A549 (cell line): ENCODE results near the gene CLRN1. TPM values are rescaled to one million over a fixed set of nuclear protein-coding genes. Genes with fewer than 3 reads are reported as not detected.

Source experiments
- ATAC-seq, 2 experiments: fragments of 200-7000 bp in 1 of 2; fragments of >200 bp in 1 of 2; cut with Nextera tagmentation in 1 of 2; cut with Tn5 transposase in 1 of 2; 3 replicates each; pipeline versions ENCODE4 v1.8.0 to v1.9.1; 2018 to 2020; ENCODE audit warnings: mild to moderate bottlenecking in 1 of 2, moderate library complexity in 1 of 2
- CTCF ChIA-PET: fragments of 300-600 bp; sonication (Branson Sonifier 250); formaldehyde crosslinking; extraction: SDS; loops from one replicate; lab custom pipeline; 2021; ENCODE audit warnings: antibody characterized with exemption, inconsistent platforms; lab: Yijun Ruan, JAX
- POLR2A ChIA-PET: fragments of 350-600 bp; formaldehyde crosslinking; extraction: SDS; loops from one replicate; lab custom pipeline; 2021; ENCODE audit warnings: antibody characterized with exemption, inconsistent platforms; lab: Yijun Ruan, JAX
- DNase-seq, 2 experiments: peaks; one replicate each; pipeline versions ENCODE4 v3.0.0 to v3.0.0-alpha.2; 2011 to 2016; ENCODE audit warnings: low read depth in 1 of 2, low spot score in 1 of 2
- FAIRE-seq: peaks from 2 replicates; lab custom pipeline; 2011; peaks lifted over from hg19 to GRCh38; lab: Jason Lieb, UNC
- H3K27ac ChIP-seq, 2 experiments: fragments of >200 bp; sonication (Bioruptor Twin); formaldehyde crosslinking; 3 replicates each; pipeline ENCODE4 v1.5.1; 2016 to 2017
- H3K4me1 ChIP-seq: fragments of >200 bp; sonication (Bioruptor Twin); formaldehyde crosslinking; 3 replicates; pipeline ENCODE4 v1.6.1; 2016
- H3K4me2 ChIP-seq: fragments of >200 bp; sonication (Bioruptor Twin); formaldehyde crosslinking; 3 replicates; pipeline ENCODE4 v1.6.1; 2016
- H3K4me3 ChIP-seq: fragments of >200 bp; sonication (Bioruptor Twin); formaldehyde crosslinking; 3 replicates; pipeline ENCODE4 v1.5.1; 2016
- H3K9me3 ChIP-seq: fragments of >200 bp; sonication (Bioruptor Twin); formaldehyde crosslinking; 3 replicates; pipeline ENCODE4 v1.6.1; 2016
- BHLHE40 ChIP-seq: IDR thresholded peaks from 2 replicates; pipeline ENCODE4 v1.6.1; 2012; ENCODE audit warnings: low read depth, low read length, inconsistent platforms
- CEBPB ChIP-seq, 2 experiments: fragments of >200 bp in 1 of 2; sonication (Bioruptor Twin) in 1 of 2; formaldehyde crosslinking in 1 of 2; IDR thresholded peaks; 2 replicates each; pipeline ENCODE4 v1.6.1; 2012 to 2016
- FOSB ChIP-seq: fragments of 250-450 bp; sonication (Bioruptor Pico); IDR thresholded peaks from 2 replicates; pipeline ENCODE4 v1.5.0; 2020; ENCODE audit warnings: mild to moderate bottlenecking, moderate library complexity
- FOXS1 ChIP-seq: fragments of 250-450 bp; sonication (Bioruptor Pico); IDR thresholded peaks from 2 replicates; pipeline ENCODE4 v1.5.0; 2020; ENCODE audit warnings: mild to moderate bottlenecking, moderate library complexity
- HEYL ChIP-seq: fragments of 250-450 bp; sonication (Bioruptor Pico); IDR thresholded peaks from 2 replicates; pipeline ENCODE4 v1.8.0; 2021; ENCODE audit warnings: mild to moderate bottlenecking, moderate library complexity
- JUNB ChIP-seq: fragments of >200 bp; sonication (Bioruptor Twin); formaldehyde crosslinking; IDR thresholded peaks from 2 replicates; pipeline ENCODE4 v1.6.1; 2016
- MAZ ChIP-seq: fragments of 150-350 bp; IDR thresholded peaks from 2 replicates; pipeline ENCODE4 v1.6.1; 2014; ENCODE audit warnings: antibody characterized with exemption, low read depth, low read length, borderline replicate concordance
- PHF8 ChIP-seq: fragments of 200-600 bp; sonication (generic); IDR thresholded peaks from 2 replicates; pipeline ENCODE4 v1.6.1; 2016; ENCODE audit warnings: low read depth, mild to moderate bottlenecking, antibody characterized with exemption, moderate library complexity, borderline replicate concordance
- RAD21 ChIP-seq, 2 experiments: fragments of >200 bp in 1 of 2; sonication (Bioruptor Twin) in 1 of 2; formaldehyde crosslinking in 1 of 2; IDR thresholded peaks in 1 of 2; conservative IDR thresholded peaks in 1 of 2; 2 replicates in 1 of 2; 3 replicates in 1 of 2; pipeline ENCODE4 v1.6.1; 2012 to 2018; ENCODE audit warnings: inconsistent platforms in 1 of 2
- RCOR1 ChIP-seq: fragments of 150-350 bp; IDR thresholded peaks from 2 replicates; pipeline ENCODE4 v1.6.1; 2014; ENCODE audit warnings: antibody characterized with exemption, low read length, low read depth
- TFCP2L1 ChIP-seq: fragments of 250-450 bp; sonication (Bioruptor Pico); IDR thresholded peaks from 2 replicates; pipeline ENCODE4 v1.5.0; 2021; ENCODE audit warnings: mild to moderate bottlenecking
- WGBS: methylation state at CpG from one replicate; pipeline ENCODE4 v1.1.6; 2017; ENCODE audit errors: missing lambda C conversion rate; 5-methylcytosine and 5-hydroxymethylcytosine counted together
- polyA plus RNA-seq, 4 experiments: library from polyadenylated mRNA; depleted of rRNA in 3 of 4; stranded (reverse); fragments of >200 nt; fragmentation: RNase III in 1 of 4; extraction: RNeasy Plus Mini Kit Qiagen cat#74134 plus additional on column Dnase treatment in 1 of 4; gene quantifications; 2 replicates in 3 of 4; 3 replicates in 1 of 4; pipeline ENCODE4 v1.2.3, GENCODE V29; 2011 to 2017
- TF ChIP-seq, protein P1 (sequence below): IDR thresholded peaks from 2 replicates; pipeline ENCODE4 v1.6.1; 2012
- TF ChIP-seq, protein P2 (sequence below): fragments of 200-600 bp; sonication (generic); IDR thresholded peaks from 2 replicates; pipeline ENCODE4 v1.6.1; 2016; ENCODE audit warnings: antibody characterized with exemption, mild to moderate bottlenecking, moderate library complexity
- TF ChIP-seq, protein P3 (sequence below): fragments of 250-450 bp; sonication (Bioruptor Pico); IDR thresholded peaks from 2 replicates; pipeline ENCODE4 v1.5.0; 2020; ENCODE audit warnings: low read depth, mild to moderate bottlenecking, moderate library complexity

Gene CLRN1
- polyA plus RNA-seq, 2 of the 4 experiments (the other 2 are of a cell fraction), result not detected

DNA sequence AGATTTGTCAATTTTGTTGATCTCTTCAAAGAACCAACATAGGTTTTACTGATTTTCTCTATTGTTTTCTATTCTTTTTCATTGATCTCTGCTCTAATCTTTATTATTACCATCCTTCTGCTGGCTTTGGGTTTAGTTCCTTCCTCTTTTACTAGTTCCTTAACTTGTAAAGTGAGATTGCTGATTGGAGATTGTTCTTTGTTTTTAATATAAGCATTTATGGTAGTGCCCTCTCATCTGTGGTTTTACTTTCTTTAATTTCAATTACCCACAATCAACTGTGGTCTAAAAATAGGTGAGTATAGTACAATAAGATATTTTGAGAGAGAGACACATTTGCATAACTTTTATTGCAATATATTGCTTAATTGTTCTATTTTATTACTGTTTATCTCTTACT, 13.2 kb upstream of the CLRN1 start (continued):
- TF ChIP-seq RAD21 (conservative IDR thresholded peaks at IDR 0.05 in 1 of 2, IDR thresholded peaks at IDR 0.05 in 1 of 2) (no peak), MAZ (no peak), RCOR1 (no peak)

DNA sequence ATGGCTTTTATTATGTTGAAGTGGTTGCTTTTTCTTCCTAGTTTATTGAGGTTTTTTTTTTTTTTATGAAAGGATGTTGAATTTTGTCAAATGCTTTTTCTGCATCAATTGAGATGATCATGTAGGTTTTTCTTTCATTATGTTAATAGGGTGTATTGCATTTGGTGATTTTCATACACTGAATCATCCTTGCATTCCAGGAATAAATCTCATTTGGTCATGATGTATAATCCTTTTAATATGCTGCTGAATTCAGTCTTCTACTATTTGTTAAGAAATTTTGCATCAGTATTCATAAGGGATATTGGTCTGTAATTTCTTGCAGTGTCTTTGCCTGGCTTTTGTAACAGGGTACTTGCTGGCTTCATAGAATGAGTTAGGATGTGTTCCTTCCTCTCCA, 11.5 kb upstream of the CLRN1 start:
- ATAC-seq (no peak), DNase-seq (no peak), FAIRE-seq (no peak)
- no peaks in the 10 kb centered on the region for H3K9me3 ChIP-seq
- no peak for TF ChIP-seq TFCP2L1 (CRISPR knock-in tag)
- no peak for TF ChIP-seq FOSB
- no peak for TF ChIP-seq JUNB
- TF ChIP-seq HEYL (CRISPR knock-in tag), result no peak
- ChIA-PET CTCF (no interaction called here), POLR2A (no interaction called here)
- no peak overlapping the region for H3K4me3 ChIP-seq
- no peaks in the 10 kb centered on the region for H3K4me1 ChIP-seq
- H3K4me2 ChIP-seq, result no peak overlapping the region
- H3K27ac ChIP-seq, result no peak overlapping the region

DNA sequence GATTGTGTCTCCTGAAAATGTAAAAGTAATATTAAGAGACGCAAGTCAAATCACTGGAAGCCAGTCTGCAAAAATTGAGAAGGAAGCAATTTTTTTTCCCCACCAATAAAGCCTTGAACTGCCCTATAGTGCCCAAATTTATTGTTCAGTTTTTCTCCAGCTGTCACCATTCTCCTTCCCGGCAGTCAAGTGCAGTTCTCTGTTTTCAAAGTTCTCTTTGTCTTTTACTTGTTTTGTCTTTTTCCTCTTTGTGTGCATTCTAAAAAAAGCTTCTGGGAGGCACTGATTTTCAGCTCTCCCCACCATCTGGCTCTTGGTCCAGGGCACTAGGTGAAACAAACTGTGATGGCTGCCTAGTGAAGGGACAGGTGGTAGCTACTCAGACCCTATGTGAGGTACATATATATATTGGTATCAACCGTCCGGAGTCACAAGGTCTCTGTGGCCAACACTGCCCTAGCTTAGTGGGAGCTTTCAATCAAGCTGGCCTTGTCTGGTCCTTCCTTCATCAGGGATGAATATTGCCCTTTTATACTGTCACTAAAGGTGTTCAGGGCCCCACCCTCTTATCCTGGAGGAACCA, 6.1 kb upstream of the CLRN1 start:
- WGBS, result 69% methylated on average over 4 of the region's 4 CpGs
- Histone ChIP-seq H3K9me3 (no peaks in the 10 kb centered on the region), H3K27ac (no peak overlapping the region), H3K4me1 (no peaks in the 10 kb centered on the region), H3K4me3 (no peak overlapping the region), H3K4me2 (no peak overlapping the region)
- no peak for DNase-seq
- FAIRE-seq, result no peak
- POLR2A ChIA-PET, result interaction anchor here (0.7 kb wide), 1 partner anchor 78 kb away, joined by 4 read pairs; no protein-coding TSS in a partner anchor
- CTCF ChIA-PET, result interaction anchor here (1.1 to 1.3 kb wide), 3 partner anchors 11 to 24 kb away, joined by 3 read pairs; no protein-coding TSS in a partner anchor
- ATAC-seq, result no peak
- no peak for TF ChIP-seq JUNB

DNA sequence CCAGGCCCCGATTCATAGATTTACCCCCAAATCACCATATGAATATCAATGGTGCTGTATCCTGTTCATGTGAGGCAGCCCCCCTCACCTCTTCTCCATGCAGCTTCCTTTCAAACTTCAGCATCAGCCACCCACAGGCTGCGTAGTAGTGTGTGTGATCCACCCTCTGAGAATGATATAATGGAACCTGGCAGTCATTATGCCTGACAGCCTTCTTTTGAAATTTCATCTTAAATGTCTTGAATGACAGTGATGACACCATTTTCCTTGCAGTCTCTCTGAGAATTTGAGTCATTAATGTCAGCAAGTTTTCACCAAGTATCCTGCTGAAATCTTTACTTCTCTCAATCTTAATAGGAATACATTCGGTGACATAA, 3.5 kb upstream of the CLRN1 start:
- WGBS, result 39% methylated on average over 3 of the region's 3 CpGs
- Histone ChIP-seq H3K4me2 (no peak overlapping the region), H3K4me3 (no peak overlapping the region), H3K4me1 (no peaks in the 10 kb centered on the region; the same call in 2 of the 3 replicates), H3K27ac (no peak overlapping the region), H3K9me3 (no peaks in the 10 kb centered on the region)
- DNase-seq (no peak), FAIRE-seq (no peak), ATAC-seq (no peak)
- no peak for TF ChIP-seq BHLHE40
- TF ChIP-seq, protein P1, sequence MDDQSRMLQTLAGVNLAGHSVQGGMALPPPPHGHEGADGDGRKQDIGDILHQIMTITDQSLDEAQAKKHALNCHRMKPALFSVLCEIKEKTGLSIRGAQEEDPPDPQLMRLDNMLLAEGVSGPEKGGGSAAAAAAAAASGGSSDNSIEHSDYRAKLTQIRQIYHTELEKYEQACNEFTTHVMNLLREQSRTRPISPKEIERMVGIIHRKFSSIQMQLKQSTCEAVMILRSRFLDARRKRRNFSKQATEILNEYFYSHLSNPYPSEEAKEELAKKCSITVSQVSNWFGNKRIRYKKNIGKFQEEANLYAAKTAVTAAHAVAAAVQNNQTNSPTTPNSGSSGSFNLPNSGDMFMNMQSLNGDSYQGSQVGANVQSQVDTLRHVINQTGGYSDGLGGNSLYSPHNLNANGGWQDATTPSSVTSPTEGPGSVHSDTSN, result no peak
- TF ChIP-seq, protein P2, sequence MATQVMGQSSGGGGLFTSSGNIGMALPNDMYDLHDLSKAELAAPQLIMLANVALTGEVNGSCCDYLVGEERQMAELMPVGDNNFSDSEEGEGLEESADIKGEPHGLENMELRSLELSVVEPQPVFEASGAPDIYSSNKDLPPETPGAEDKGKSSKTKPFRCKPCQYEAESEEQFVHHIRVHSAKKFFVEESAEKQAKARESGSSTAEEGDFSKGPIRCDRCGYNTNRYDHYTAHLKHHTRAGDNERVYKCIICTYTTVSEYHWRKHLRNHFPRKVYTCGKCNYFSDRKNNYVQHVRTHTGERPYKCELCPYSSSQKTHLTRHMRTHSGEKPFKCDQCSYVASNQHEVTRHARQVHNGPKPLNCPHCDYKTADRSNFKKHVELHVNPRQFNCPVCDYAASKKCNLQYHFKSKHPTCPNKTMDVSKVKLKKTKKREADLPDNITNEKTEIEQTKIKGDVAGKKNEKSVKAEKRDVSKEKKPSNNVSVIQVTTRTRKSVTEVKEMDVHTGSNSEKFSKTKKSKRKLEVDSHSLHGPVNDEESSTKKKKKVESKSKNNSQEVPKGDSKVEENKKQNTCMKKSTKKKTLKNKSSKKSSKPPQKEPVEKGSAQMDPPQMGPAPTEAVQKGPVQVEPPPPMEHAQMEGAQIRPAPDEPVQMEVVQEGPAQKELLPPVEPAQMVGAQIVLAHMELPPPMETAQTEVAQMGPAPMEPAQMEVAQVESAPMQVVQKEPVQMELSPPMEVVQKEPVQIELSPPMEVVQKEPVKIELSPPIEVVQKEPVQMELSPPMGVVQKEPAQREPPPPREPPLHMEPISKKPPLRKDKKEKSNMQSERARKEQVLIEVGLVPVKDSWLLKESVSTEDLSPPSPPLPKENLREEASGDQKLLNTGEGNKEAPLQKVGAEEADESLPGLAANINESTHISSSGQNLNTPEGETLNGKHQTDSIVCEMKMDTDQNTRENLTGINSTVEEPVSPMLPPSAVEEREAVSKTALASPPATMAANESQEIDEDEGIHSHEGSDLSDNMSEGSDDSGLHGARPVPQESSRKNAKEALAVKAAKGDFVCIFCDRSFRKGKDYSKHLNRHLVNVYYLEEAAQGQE, result no peak
- no peak for TF ChIP-seq CEBPB (IDR thresholded peaks at IDR 0.05)
- no peak for TF ChIP-seq FOXS1
- TF ChIP-seq PHF8, result no peak
- TF ChIP-seq TFCP2L1 (CRISPR knock-in tag), result no peak
- TF ChIP-seq, protein P3, sequence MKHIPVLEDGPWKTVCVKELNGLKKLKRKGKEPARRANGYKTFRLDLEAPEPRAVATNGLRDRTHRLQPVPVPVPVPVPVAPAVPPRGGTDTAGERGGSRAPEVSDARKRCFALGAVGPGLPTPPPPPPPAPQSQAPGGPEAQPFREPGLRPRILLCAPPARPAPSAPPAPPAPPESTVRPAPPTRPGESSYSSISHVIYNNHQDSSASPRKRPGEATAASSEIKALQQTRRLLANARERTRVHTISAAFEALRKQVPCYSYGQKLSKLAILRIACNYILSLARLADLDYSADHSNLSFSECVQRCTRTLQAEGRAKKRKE, result no peak
- ChIA-PET CTCF (no interaction called here), POLR2A (no interaction called here)
